Measurements from ENCODE around the gene C4A. TPM values are rescaled to one million over a fixed set of nuclear protein-coding genes. Genes with fewer than 3 reads are reported as not detected.
"Not testable (repeated sequence)": the region's sequence is repeated elsewhere in the genome, so short reads cannot be mapped to it uniquely, and the experiment has no call there.

The C4A gene
- total RNA-seq, 1 experiment from 2014 or later: 2.2 TPM

- H3K4me2 ChIP-seq (ENCODE audit: low read length); H3F3A ChIP-seq (ENCODE audit: low read length, unreplicated experiment); intact Hi-C loops (cut with micrococcal nuclease); H3K9me2 ChIP-seq (replicated peaks; ENCODE audit: low read length); CTCF ChIA-PET; H3K79me2 ChIP-seq (ENCODE audit: low read length); H3K9me3 ChIP-seq (ENCODE audit: low read length); H3K4me3 ChIP-seq (ENCODE audit: low read length); H4K20me1 ChIP-seq (ENCODE audit: low read length); POLR2A ChIA-PET (ENCODE audit: unreplicated experiment); DNase-seq; H3K9ac ChIP-seq (ENCODE audit: low read length); H3K27ac ChIP-seq (ENCODE audit: low read length); BruUV-seq (replicated peaks); H3K27me3 ChIP-seq (ENCODE audit: low read length); ATAC-seq; H2AFZ ChIP-seq (ENCODE audit: low read length); H3K36me3 ChIP-seq (ENCODE audit: low read depth, low read length): not testable (repeated sequence)
- H3K4me1 ChIP-seq (ENCODE audit: insufficient read depth, low read length): peaks cover 12% of the 10 kb centered on the region
Measured at GRCh38 chr6:32042276-32042675, 60.4 kb downstream of the C4A start.

- H4K20me1 ChIP-seq (ENCODE audit: low read length); H3K9ac ChIP-seq (ENCODE audit: low read length); BruUV-seq (replicated peaks); CTCF ChIA-PET; H3K27me3 ChIP-seq (ENCODE audit: low read length); H3K9me3 ChIP-seq (ENCODE audit: low read length); H3K79me2 ChIP-seq (ENCODE audit: low read length); intact Hi-C loops (cut with micrococcal nuclease); H3K36me3 ChIP-seq (ENCODE audit: low read depth, low read length); H3K4me3 ChIP-seq (ENCODE audit: low read length); H3K9me2 ChIP-seq (replicated peaks; ENCODE audit: low read length); H3K27ac ChIP-seq (ENCODE audit: low read length); DNase-seq; H2AFZ ChIP-seq (ENCODE audit: low read length); ATAC-seq; H3K4me2 ChIP-seq (ENCODE audit: low read length); POLR2A ChIA-PET (ENCODE audit: unreplicated experiment); H3F3A ChIP-seq (ENCODE audit: low read length, unreplicated experiment): not testable (repeated sequence)
- peaks cover 20% of the 10 kb centered on the region for H3K4me1 ChIP-seq (ENCODE audit: insufficient read depth, low read length)
Measured at GRCh38 chr6:32043589-32044380, 61.9 kb downstream of the C4A start.

- H3K4me2 ChIP-seq (ENCODE audit: low read length); H3K4me3 ChIP-seq (ENCODE audit: low read length); H3F3A ChIP-seq (ENCODE audit: low read length, unreplicated experiment); POLR2A ChIA-PET (ENCODE audit: unreplicated experiment); CTCF ChIA-PET; intact Hi-C loops (cut with micrococcal nuclease); BruUV-seq (replicated peaks); H3K9me2 ChIP-seq (replicated peaks; ENCODE audit: low read length); H3K9me3 ChIP-seq (ENCODE audit: low read length); H3K79me2 ChIP-seq (ENCODE audit: low read length); H4K20me1 ChIP-seq (ENCODE audit: low read length); H3K27ac ChIP-seq (ENCODE audit: low read length); H3K27me3 ChIP-seq (ENCODE audit: low read length); H3K9ac ChIP-seq (ENCODE audit: low read length); H3K36me3 ChIP-seq (ENCODE audit: low read depth, low read length); DNase-seq; H2AFZ ChIP-seq (ENCODE audit: low read length); ATAC-seq: not testable (repeated sequence)
- H3K4me1 ChIP-seq (ENCODE audit: insufficient read depth, low read length): peaks cover 20% of the 10 kb centered on the region
Measured at GRCh38 chr6:32044916-32045315, 63.1 kb downstream of the C4A start.

GRCh38 chr6:32045811-32046449, 64.1 kb downstream of the C4A start:
- H3K79me2 ChIP-seq (ENCODE audit: low read length): no peaks in the 10 kb centered on the region
- ChIA-PET POLR2A (ENCODE audit: unreplicated experiment) (no interaction called here), CTCF (no interaction called here)
- H3F3A ChIP-seq (ENCODE audit: low read length, unreplicated experiment): no peaks in the 10 kb centered on the region
- H3K4me1 ChIP-seq (ENCODE audit: insufficient read depth, low read length): peaks cover 20% of the 10 kb centered on the region
- H3K9me2 ChIP-seq (replicated peaks; ENCODE audit: low read length): no peaks in the 10 kb centered on the region
- BruUV-seq (replicated peaks): no TSS peak
- H3K36me3 ChIP-seq (ENCODE audit: low read depth, low read length): no peaks in the 10 kb centered on the region
- H3K4me2 ChIP-seq (ENCODE audit: low read length): no peak overlapping the region
- TF ChIP-seq EZH2 (IDR thresholded peaks at IDR 0.05; ENCODE audit: low read length, unreplicated experiment) (no peak), EZH2phosphoT487 (IDR thresholded peaks at IDR 0.05; ENCODE audit: borderline replicate concordance, low read length) (no peak), CTCF (conservative IDR thresholded peaks at IDR 0.05; ENCODE audit: low read depth, low read length) (no peak)
- no peak overlapping the region for H3K4me3 ChIP-seq (ENCODE audit: low read length)
- no peaks in the 10 kb centered on the region for H3K9me3 ChIP-seq (ENCODE audit: low read length)
- H3K9ac ChIP-seq (ENCODE audit: low read length): no peak overlapping the region
- intact Hi-C loops (cut with micrococcal nuclease): no loop called here
- ATAC-seq: no peak
- H3K27ac ChIP-seq (ENCODE audit: low read length): peak overlapping the region; percentile 49; the same call in 1 of the 2 replicates
- H3K27me3 ChIP-seq (ENCODE audit: low read length): no peaks in the 10 kb centered on the region
- DNase-seq: no peak
- no peak overlapping the region for H2AFZ ChIP-seq (ENCODE audit: low read length)
- no peaks in the 10 kb centered on the region for H4K20me1 ChIP-seq (ENCODE audit: low read length)
